NT2/D1 (cell line): ENCODE results near the gene SYNGR1.
"Not testable (repeated sequence)": the region's sequence is repeated elsewhere in the genome, so short reads cannot be mapped to it uniquely, and the experiment has no call there.

ENCODE experiments used
- DNase-seq: peaks from one replicate; pipeline ENCODE4 v3.0.0-alpha.2; 2011; ENCODE audit warnings: low read depth, low spot score
- H3K27me3 ChIP-seq: 2 replicates; pipeline ENCODE4 v1.6.0; 2011; ENCODE audit warnings: mild to moderate bottlenecking; ENCODE audit not compliant: insufficient read length, insufficient read depth
- H3K36me3 ChIP-seq: 2 replicates; pipeline ENCODE4 v1.6.1; 2011; ENCODE audit warnings: mild to moderate bottlenecking, low read length, mixed read lengths; ENCODE audit not compliant: insufficient read depth, insufficient read length
- H3K4me1 ChIP-seq: 2 replicates; pipeline ENCODE4 v1.5.1; 2011; ENCODE audit not compliant: insufficient read depth, insufficient read length
- H3K4me3 ChIP-seq: 2 replicates; pipeline ENCODE4 v1.5.1; 2011; ENCODE audit warnings: low read depth; ENCODE audit not compliant: insufficient read length
- H3K9ac ChIP-seq: 2 replicates; pipeline ENCODE4 v1.6.0; 2011; ENCODE audit warnings: low read depth; ENCODE audit not compliant: insufficient read length
- H3K9me3 ChIP-seq: 2 replicates; pipeline ENCODE4 v1.5.1; 2011; ENCODE audit warnings: mild to moderate bottlenecking, low read length; ENCODE audit not compliant: insufficient read depth
- SUZ12 ChIP-seq: IDR thresholded peaks from 2 replicates; pipeline ENCODE4 v1.6.1; 2011; ENCODE audit not compliant: insufficient read length, insufficient read depth; ENCODE audit errors: extremely low read depth
- YY1 ChIP-seq: IDR thresholded peaks from 2 replicates; pipeline ENCODE4 v1.6.1; 2011; ENCODE audit not compliant: insufficient read length, insufficient read depth
- ZNF274 ChIP-seq: IDR thresholded peaks from 2 replicates; pipeline ENCODE4 v1.6.1; 2011; ENCODE audit warnings: mild to moderate bottlenecking, low read depth, low read length

The SYNGR1 gene

GRCh38 chr22:39336411-39336810, 13.4 kb upstream of the SYNGR1 start:
- no peak for TF ChIP-seq SUZ12
- no peak for TF ChIP-seq YY1
- no peak for TF ChIP-seq ZNF274
- H3K27me3 ChIP-seq, result no peaks in the 10 kb centered on the region
- no peak overlapping the region for H3K4me3 ChIP-seq
- H3K36me3 ChIP-seq, result no peaks in the 10 kb centered on the region
- no peaks in the 10 kb centered on the region for H3K9me3 ChIP-seq
- no peak overlapping the region for H3K9ac ChIP-seq
- H3K4me1 ChIP-seq, result no peaks in the 10 kb centered on the region
- DNase-seq, result no peak

- not testable (repeated sequence) for H3K9me3 ChIP-seq, H3K4me3 ChIP-seq, DNase-seq, H3K27me3 ChIP-seq, H3K4me1 ChIP-seq, H3K9ac ChIP-seq, H3K36me3 ChIP-seq
These were observed 10.0 kb upstream of the SYNGR1 start for GRCh38 chr22:39339775-39340174.

- Histone ChIP-seq H3K36me3 (no peaks in the 10 kb centered on the region), H3K9me3 (no peaks in the 10 kb centered on the region), H3K9ac (no peak overlapping the region), H3K4me3 (no peak overlapping the region), H3K27me3 (no peaks in the 10 kb centered on the region), H3K4me1 (no peaks in the 10 kb centered on the region)
- no peak for DNase-seq
- no peak for TF ChIP-seq SUZ12
- TF ChIP-seq ZNF274, result no peak
- no peak for TF ChIP-seq YY1
These were observed 8.6 kb upstream of the SYNGR1 start for GRCh38 chr22:39341179-39341578.

GRCh38 chr22:39343259-39344045, 6.3 kb upstream of the SYNGR1 start:
- TF ChIP-seq SUZ12, result no peak
- TF ChIP-seq YY1, result no peak
- no peak for TF ChIP-seq ZNF274
- Histone ChIP-seq H3K4me3 (no peak overlapping the region), H3K27me3 (no peaks in the 10 kb centered on the region), H3K4me1 (no peaks in the 10 kb centered on the region), H3K36me3 (no peaks in the 10 kb centered on the region), H3K9me3 (no peaks in the 10 kb centered on the region), H3K9ac (no peak overlapping the region)
- peak; percentile 48 for DNase-seq

- no peak overlapping the region for H3K9ac ChIP-seq
- no peaks in the 10 kb centered on the region for H3K4me1 ChIP-seq
- no peaks in the 10 kb centered on the region for H3K36me3 ChIP-seq
- no peaks in the 10 kb centered on the region for H3K27me3 ChIP-seq
- no peaks in the 10 kb centered on the region for H3K9me3 ChIP-seq
- TF ChIP-seq SUZ12 (no peak), YY1 (no peak), ZNF274 (no peak)
- H3K4me3 ChIP-seq, result no peak overlapping the region
- DNase-seq, result no peak
These were observed 5.8 kb upstream of the SYNGR1 start for GRCh38 chr22:39344046-39344390.

- no peaks in the 10 kb centered on the region for H3K4me1 ChIP-seq
- DNase-seq, result no peak
- no peaks in the 10 kb centered on the region for H3K36me3 ChIP-seq
- no peaks in the 10 kb centered on the region for H3K9me3 ChIP-seq
- no peak for TF ChIP-seq ZNF274
- TF ChIP-seq SUZ12, result no peak
- no peak for TF ChIP-seq YY1
- no peak overlapping the region for H3K9ac ChIP-seq
- no peaks in the 10 kb centered on the region for H3K27me3 ChIP-seq
- no peak overlapping the region for H3K4me3 ChIP-seq
These were observed 4.6 kb upstream of the SYNGR1 start for GRCh38 chr22:39345231-39345630.

- Histone ChIP-seq H3K9ac (peak overlapping the region; percentile 61), H3K9me3 (no peaks in the 10 kb centered on the region), H3K4me3 (peak overlapping the region; percentile 55), H3K36me3 (no peaks in the 10 kb centered on the region), H3K27me3 (no peaks in the 10 kb centered on the region), H3K4me1 (peaks cover 9% of the 10 kb centered on the region)
- TF ChIP-seq YY1 (no peak), SUZ12 (no peak), ZNF274 (no peak)
- DNase-seq, result no peak
These were observed 784 bp upstream of the SYNGR1 start for GRCh38 chr22:39348909-39349505.
